ENCODE results near the gene CCL21. TPM values are rescaled to one million over a fixed set of nuclear protein-coding genes. Genes with fewer than 3 reads are reported as not detected.

The CCL21 gene
- polyA plus RNA-seq, 1 donor from 2014 or later: not detected

DNA sequence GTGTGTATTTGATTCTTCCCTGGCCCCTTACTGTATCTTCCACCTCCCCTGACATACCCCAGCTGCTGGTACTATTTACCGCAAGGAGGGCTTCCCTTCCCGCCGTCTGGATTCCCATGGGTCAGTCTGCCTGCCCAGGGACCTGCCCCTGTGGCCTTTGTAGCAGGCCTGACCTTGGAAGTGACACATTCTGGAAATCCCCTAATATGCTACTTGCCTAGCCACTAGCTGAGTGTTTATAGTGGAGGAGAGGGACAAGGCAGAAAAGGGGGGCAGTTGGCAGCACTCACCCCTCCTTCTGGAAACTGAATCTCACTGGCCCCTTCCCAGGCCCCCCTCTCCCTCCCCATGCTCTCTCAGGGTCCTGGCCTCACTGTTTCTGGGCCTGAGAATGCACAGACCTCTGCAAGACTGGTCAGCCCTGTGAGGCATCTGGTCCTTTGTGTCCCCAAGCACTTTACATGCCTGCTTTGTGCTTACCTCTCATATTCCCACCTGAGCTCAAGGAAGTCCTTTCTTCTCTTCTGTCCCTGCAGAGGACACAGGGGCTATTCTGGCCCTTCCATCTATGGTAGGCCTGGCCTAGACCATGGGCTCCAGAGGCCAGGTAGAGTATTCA lies 8.2 kb upstream of the CCL21 start:
- H4K20me1 ChIP-seq (ENCODE audit: insufficient read depth): no peaks in the 10 kb centered on the region
- H3K9me3 ChIP-seq (ENCODE audit: low read length): no peaks in the 10 kb centered on the region
- H3K79me2 ChIP-seq (replicated peaks; ENCODE audit: insufficient read depth, low read length): no peaks in the 10 kb centered on the region
- no peak overlapping the region for H3K4me2 ChIP-seq (ENCODE audit: low read length)
- no peak overlapping the region for H3K9ac ChIP-seq (ENCODE audit: low read length)
- no peaks in the 10 kb centered on the region for H3K27me3 ChIP-seq (ENCODE audit: insufficient read depth, low read depth, low read length)
- no peaks in the 10 kb centered on the region for H3K36me3 ChIP-seq (ENCODE audit: insufficient read depth, low read length)
- H3K27ac ChIP-seq (ENCODE audit: low read length): no peak overlapping the region
- H2AFZ ChIP-seq (ENCODE audit: low read depth, low read length): no peak overlapping the region
- H3F3A ChIP-seq (ENCODE audit: insufficient read depth, low read length, poor library complexity, severe bottlenecking): no peaks in the 10 kb centered on the region
- H3K9me2 ChIP-seq (ENCODE audit: insufficient read depth, low read length): no peaks in the 10 kb centered on the region
- H3K4me3 ChIP-seq (ENCODE audit: low read length): no peak overlapping the region
- TF ChIP-seq, protein P1, sequence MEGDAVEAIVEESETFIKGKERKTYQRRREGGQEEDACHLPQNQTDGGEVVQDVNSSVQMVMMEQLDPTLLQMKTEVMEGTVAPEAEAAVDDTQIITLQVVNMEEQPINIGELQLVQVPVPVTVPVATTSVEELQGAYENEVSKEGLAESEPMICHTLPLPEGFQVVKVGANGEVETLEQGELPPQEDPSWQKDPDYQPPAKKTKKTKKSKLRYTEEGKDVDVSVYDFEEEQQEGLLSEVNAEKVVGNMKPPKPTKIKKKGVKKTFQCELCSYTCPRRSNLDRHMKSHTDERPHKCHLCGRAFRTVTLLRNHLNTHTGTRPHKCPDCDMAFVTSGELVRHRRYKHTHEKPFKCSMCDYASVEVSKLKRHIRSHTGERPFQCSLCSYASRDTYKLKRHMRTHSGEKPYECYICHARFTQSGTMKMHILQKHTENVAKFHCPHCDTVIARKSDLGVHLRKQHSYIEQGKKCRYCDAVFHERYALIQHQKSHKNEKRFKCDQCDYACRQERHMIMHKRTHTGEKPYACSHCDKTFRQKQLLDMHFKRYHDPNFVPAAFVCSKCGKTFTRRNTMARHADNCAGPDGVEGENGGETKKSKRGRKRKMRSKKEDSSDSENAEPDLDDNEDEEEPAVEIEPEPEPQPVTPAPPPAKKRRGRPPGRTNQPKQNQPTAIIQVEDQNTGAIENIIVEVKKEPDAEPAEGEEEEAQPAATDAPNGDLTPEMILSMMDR (IDR thresholded peaks at IDR 0.05; ENCODE audit: poor library complexity, severe bottlenecking): no peak

DNA sequence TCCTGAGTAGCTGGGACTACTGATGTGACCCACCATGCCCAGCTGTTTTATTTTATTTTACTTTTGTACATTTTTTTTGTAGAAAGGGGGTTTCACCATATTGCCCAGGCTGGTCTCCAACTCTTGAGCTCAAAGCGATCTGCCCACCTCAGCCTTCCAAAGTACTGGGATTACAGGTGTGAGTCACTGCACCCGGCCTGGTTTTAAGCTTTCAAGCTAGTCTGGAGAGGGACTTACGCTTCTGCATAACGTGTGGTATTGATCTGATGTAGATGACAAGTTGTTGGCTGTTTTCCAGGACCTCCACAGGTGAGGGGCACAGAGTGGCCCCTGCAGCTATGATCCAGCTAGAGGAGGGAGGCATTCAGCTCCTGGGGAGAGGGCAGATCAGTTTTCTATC lies 6.8 kb upstream of the CCL21 start:
- no peaks in the 10 kb centered on the region for H4K20me1 ChIP-seq (ENCODE audit: insufficient read depth)
- no peak overlapping the region for H3K4me2 ChIP-seq (ENCODE audit: low read length)
- H3K79me2 ChIP-seq (replicated peaks; ENCODE audit: insufficient read depth, low read length): no peaks in the 10 kb centered on the region
- no peak overlapping the region for H3K9ac ChIP-seq (ENCODE audit: low read length)
- no peaks in the 10 kb centered on the region for H3F3A ChIP-seq (ENCODE audit: insufficient read depth, low read length, poor library complexity, severe bottlenecking)
- H3K36me3 ChIP-seq (ENCODE audit: insufficient read depth, low read length): no peaks in the 10 kb centered on the region
- H3K9me2 ChIP-seq (ENCODE audit: insufficient read depth, low read length): no peaks in the 10 kb centered on the region
- TF ChIP-seq SMC3 (conservative IDR thresholded peaks at IDR 0.05; ENCODE audit: poor library complexity): no peak
- no peak for TF ChIP-seq EP300 (conservative IDR thresholded peaks at IDR 0.05; ENCODE audit: poor library complexity, severe bottlenecking)
- TF ChIP-seq POLR2AphosphoS5 (IDR thresholded peaks at IDR 0.05): no peak
- TF ChIP-seq, protein P1 (IDR thresholded peaks at IDR 0.05; ENCODE audit: poor library complexity, severe bottlenecking): no peak
- TF ChIP-seq MXI1 (conservative IDR thresholded peaks at IDR 0.05; ENCODE audit: poor library complexity, severe bottlenecking): no peak
- TF ChIP-seq, protein P2, sequence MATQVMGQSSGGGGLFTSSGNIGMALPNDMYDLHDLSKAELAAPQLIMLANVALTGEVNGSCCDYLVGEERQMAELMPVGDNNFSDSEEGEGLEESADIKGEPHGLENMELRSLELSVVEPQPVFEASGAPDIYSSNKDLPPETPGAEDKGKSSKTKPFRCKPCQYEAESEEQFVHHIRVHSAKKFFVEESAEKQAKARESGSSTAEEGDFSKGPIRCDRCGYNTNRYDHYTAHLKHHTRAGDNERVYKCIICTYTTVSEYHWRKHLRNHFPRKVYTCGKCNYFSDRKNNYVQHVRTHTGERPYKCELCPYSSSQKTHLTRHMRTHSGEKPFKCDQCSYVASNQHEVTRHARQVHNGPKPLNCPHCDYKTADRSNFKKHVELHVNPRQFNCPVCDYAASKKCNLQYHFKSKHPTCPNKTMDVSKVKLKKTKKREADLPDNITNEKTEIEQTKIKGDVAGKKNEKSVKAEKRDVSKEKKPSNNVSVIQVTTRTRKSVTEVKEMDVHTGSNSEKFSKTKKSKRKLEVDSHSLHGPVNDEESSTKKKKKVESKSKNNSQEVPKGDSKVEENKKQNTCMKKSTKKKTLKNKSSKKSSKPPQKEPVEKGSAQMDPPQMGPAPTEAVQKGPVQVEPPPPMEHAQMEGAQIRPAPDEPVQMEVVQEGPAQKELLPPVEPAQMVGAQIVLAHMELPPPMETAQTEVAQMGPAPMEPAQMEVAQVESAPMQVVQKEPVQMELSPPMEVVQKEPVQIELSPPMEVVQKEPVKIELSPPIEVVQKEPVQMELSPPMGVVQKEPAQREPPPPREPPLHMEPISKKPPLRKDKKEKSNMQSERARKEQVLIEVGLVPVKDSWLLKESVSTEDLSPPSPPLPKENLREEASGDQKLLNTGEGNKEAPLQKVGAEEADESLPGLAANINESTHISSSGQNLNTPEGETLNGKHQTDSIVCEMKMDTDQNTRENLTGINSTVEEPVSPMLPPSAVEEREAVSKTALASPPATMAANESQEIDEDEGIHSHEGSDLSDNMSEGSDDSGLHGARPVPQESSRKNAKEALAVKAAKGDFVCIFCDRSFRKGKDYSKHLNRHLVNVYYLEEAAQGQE (IDR thresholded peaks at IDR 0.05; ENCODE audit: borderline replicate concordance): no peak
- no peak for TF ChIP-seq EZH2 (IDR thresholded peaks at IDR 0.05; ENCODE audit: borderline replicate concordance, insufficient read depth, low read length, poor library complexity, severe bottlenecking)
- no peak for TF ChIP-seq TAF1 (IDR thresholded peaks at IDR 0.05; ENCODE audit: low read depth)
- no peak for TF ChIP-seq RAD21 (conservative IDR thresholded peaks at IDR 0.05)
- H3K4me3 ChIP-seq (ENCODE audit: low read length): no peak overlapping the region
- no peak overlapping the region for H2AFZ ChIP-seq (ENCODE audit: low read depth, low read length)
- H3K27ac ChIP-seq (ENCODE audit: low read length): no peak overlapping the region
- H3K27me3 ChIP-seq (ENCODE audit: insufficient read depth, low read depth, low read length): no peaks in the 10 kb centered on the region
- H3K9me3 ChIP-seq (ENCODE audit: low read length): no peaks in the 10 kb centered on the region

All from neural cell (in vitro differentiated cells).